Large intestine (tissue), 3 donors: ENCODE measurements around the gene VAV1. TPM values are rescaled to one million over a fixed set of nuclear protein-coding genes. Genes with fewer than 3 reads are reported as not detected.
"Not testable (repeated sequence)": the region's sequence is repeated elsewhere in the genome, so short reads cannot be mapped to it uniquely, and the experiment has no call there.

Experiments
- DNase-seq, 2 donors: peaks; one replicate each; pipeline versions ENCODE4 v3.0.0 to v3.0.0-alpha.2; 2013
- H3K27ac ChIP-seq: one replicate; pipeline ENCODE4 v1.5.1; 2013; ENCODE audit warnings: low read length
- H3K27me3 ChIP-seq: 2 replicates; pipeline ENCODE4 v1.6.1; 2013; ENCODE audit warnings: low read length; ENCODE audit not compliant: control insufficient read depth, insufficient read depth
- H3K36me3 ChIP-seq: 2 replicates; pipeline ENCODE4 v1.6.1; 2013; ENCODE audit warnings: low read length; ENCODE audit not compliant: control insufficient read depth, insufficient read depth
- H3K4me1 ChIP-seq: one replicate; pipeline ENCODE4 v1.6.1; 2013; ENCODE audit warnings: low read length; ENCODE audit not compliant: control insufficient read depth, insufficient read depth
- H3K4me3 ChIP-seq: one replicate; pipeline ENCODE4 v1.5.1; 2013; ENCODE audit warnings: low read length
- H3K9me3 ChIP-seq: one replicate; pipeline ENCODE4 v1.6.1; 2013; ENCODE audit warnings: mild to moderate bottlenecking, low read depth, low read length, moderate library complexity; ENCODE audit not compliant: control insufficient read depth
- WGBS: methylation state at CpG from one replicate; pipeline ENCODE4 v1.1.5; 2013; ENCODE audit warnings: low lambda C conversion rate; ENCODE audit not compliant: insufficient coverage; 5-methylcytosine and 5-hydroxymethylcytosine counted together
- polyA plus RNA-seq: library from polyadenylated mRNA; unstranded; fragments of 120-200 nt; gene quantifications from one replicate; pipeline ENCODE4 v1.2.1, GENCODE V29; 2013

Gene VAV1
- polyA plus RNA-seq, 1 donor: 3.2 TPM

DNA sequence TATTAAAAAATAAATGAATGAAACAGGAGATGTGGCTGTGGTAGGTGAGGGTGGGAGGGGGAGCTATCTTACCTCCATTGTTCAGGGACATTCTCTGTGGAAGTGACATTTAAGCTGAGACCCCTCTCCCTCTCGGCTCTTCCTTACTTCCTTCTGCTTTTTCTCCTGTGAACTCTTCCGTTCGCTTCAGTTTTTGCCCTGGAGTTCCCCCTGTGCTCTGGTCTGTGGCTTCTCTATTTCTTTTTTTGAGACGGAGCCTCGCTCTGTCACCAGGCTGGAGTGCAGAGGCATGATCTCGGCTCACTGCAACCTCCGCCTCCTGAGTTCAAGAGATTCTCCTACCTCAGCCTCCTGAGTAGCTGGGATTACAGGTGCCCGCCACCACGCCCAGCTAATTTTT is 58.6 kb downstream of the VAV1 start:
- not testable (repeated sequence) for DNase-seq, H3K27ac ChIP-seq, H3K4me1 ChIP-seq, H3K4me3 ChIP-seq, H3K36me3 ChIP-seq, H3K9me3 ChIP-seq, H3K27me3 ChIP-seq
- WGBS: 100% methylated on average over 1 of the region's 9 CpGs

DNA sequence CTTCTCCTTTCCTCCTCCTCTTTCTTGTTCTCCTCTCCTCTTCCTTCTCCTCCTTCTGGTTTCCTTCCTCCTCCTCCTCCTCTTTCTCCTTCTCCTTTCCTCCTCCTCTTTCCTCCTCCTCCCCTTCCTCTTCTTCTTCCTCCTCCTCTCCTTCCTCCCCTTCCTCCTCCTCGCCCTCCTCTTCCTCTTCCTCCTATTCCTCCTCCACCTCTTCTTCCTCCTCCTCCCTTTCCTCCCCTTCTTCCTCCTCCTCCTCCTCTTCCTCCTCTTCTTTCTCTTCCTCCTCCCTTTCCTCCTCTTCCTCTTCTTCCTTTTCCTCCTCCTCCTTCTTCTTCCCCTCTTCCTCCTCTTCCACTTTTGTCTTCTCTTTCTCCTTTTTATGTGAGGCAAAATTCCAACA is 59.9 kb downstream of the VAV1 start:
- WGBS: 100% methylated on average over 1 of the region's 1 CpG
- no peaks in the 10 kb centered on the region for H3K36me3 ChIP-seq
- H3K9me3 ChIP-seq: no peaks in the 10 kb centered on the region
- H3K27me3 ChIP-seq: no peaks in the 10 kb centered on the region
- H3K4me3 ChIP-seq: no peak overlapping the region
- H3K4me1 ChIP-seq: no peaks in the 10 kb centered on the region
- H3K27ac ChIP-seq: no peak overlapping the region
- no peak for DNase-seq

DNA sequence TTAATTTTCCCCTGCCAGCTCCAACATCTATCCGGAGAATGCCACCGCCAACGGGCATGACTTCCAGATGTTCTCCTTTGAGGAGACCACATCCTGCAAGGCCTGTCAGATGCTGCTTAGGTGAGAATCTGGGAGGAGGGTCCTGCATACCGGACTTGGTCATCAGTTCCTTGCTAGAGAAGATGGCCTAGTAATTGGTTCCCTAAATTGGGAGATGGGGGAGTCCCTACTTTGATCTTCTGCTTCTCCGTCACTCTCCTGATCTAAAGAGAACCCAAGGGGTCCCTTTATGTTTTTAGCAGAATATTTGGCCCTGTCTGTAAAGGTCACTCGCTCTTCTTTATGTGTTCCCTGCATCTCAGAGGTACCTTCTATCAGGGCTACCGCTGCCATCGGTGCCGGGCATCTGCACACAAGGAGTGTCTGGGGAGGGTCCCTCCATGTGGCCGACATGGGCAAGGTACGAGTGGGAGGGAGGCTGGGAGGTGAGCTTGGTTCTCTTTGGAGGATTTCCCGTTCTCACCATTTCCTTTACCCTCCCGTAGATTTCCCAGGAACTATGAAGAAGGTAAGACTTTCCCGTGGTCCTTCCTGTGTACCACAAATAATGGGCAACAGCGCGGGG is 60.8 kb downstream of the VAV1 start:
- H3K4me3 ChIP-seq: no peak overlapping the region
- WGBS: no CpG with 5 or more reads among the region's 16 CpGs
- H3K27ac ChIP-seq: no peak overlapping the region
- no peak for DNase-seq
- H3K36me3 ChIP-seq: no peaks in the 10 kb centered on the region
- H3K9me3 ChIP-seq: no peaks in the 10 kb centered on the region
- no peaks in the 10 kb centered on the region for H3K27me3 ChIP-seq
- no peaks in the 10 kb centered on the region for H3K4me1 ChIP-seq

DNA sequence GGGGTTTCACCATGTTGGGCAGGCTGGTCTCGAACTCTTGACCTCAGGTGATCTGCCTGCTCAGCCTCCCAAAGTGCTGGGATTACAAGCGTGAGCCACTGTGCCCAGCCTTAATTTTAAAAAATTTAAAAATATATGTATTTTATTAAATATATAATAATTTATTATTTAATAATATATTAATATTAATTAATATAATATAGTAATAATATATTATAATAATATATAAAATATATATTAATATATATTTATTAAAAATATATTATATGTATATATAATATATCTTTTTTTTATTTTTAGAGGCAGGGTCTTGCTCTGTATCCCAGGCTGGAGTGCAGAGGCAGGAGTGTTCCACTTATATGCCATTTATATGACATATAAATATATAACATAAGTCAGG is 61.9 kb downstream of the VAV1 start:
- no peaks in the 10 kb centered on the region for H3K27me3 ChIP-seq
- no peaks in the 10 kb centered on the region for H3K9me3 ChIP-seq
- H3K4me1 ChIP-seq: no peaks in the 10 kb centered on the region
- no peak for DNase-seq
- no peaks in the 10 kb centered on the region for H3K36me3 ChIP-seq
- no peak overlapping the region for H3K27ac ChIP-seq
- no CpG with 5 or more reads among the region's 2 CpGs for WGBS
- no peak overlapping the region for H3K4me3 ChIP-seq

DNA sequence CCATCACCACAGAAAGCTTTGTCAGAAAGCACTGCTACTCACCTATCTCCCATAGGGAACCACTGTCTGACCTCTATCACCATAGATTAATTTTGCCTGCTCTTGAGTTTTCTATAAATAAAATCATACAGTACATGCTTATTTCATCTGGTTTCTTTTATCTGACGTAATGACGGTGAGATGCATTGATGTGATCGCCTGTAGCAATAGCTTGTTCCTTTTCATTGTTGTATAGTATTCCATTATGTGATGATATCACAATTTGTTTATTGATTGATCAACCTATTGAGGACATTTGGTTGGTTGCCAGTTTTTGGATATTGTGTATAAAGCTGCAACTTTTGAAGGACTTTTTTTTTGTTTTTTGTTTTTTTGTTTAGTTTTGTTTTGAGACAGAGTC is 63.0 kb downstream of the VAV1 start:
- Histone ChIP-seq H3K4me3 (no peak overlapping the region), H3K36me3 (no peaks in the 10 kb centered on the region), H3K27ac (no peak overlapping the region), H3K27me3 (no peaks in the 10 kb centered on the region), H3K4me1 (no peaks in the 10 kb centered on the region), H3K9me3 (no peaks in the 10 kb centered on the region)
- DNase-seq: no peak
- WGBS: no CpG with 5 or more reads among the region's 3 CpGs

DNA sequence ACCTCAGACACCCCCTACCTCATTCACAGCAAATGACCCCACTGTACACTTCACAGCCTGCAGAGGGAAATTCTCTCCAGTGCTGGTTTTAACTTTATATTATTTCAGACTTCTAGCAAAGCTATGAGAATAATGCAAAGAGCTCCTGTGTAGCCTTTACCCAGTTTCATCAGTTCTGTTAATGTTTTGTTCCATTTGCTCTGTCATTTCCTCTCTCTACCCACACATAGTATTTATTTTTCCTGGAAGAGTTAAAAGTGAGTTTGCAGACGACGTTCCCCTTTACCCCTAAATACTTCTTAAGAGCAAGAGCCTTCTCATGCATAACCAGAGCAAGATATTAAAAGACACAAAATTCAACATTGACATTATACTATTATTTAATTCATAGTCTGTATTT is 65.0 kb downstream of the VAV1 start:
- H3K27me3 ChIP-seq: no peaks in the 10 kb centered on the region
- no peaks in the 10 kb centered on the region for H3K4me1 ChIP-seq
- no peaks in the 10 kb centered on the region for H3K36me3 ChIP-seq
- no peak overlapping the region for H3K4me3 ChIP-seq
- WGBS: no CpG with 5 or more reads among the region's 2 CpGs
- H3K27ac ChIP-seq: no peak overlapping the region
- no peak for DNase-seq
- no peaks in the 10 kb centered on the region for H3K9me3 ChIP-seq

DNA sequence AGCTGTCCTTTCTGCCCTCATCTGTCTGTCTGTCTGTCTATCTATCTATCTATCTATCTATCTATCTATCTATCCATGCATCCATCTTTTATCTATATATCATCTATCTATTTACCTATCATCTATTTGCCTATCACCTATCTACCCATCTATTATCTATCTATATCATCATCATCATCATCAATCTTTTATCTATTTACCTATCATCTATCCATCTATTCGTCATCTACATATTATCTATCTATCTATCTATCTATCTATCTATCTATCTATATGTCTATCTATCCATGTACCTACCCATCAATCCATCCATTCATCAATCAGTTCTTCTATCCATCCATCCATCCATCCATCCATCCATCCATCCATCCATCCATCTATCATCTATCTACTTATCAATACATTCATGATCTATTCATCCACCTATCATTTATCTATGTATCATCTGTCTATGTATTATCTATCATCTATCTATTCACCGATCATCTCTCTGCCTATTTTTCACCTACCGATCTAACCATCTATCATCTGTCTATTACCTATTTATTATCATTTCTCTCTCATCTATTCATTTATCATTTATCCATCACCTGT is 65.7 kb downstream of the VAV1 start:
- WGBS: 93% methylated on average over 3 of the region's 3 CpGs

DNA sequence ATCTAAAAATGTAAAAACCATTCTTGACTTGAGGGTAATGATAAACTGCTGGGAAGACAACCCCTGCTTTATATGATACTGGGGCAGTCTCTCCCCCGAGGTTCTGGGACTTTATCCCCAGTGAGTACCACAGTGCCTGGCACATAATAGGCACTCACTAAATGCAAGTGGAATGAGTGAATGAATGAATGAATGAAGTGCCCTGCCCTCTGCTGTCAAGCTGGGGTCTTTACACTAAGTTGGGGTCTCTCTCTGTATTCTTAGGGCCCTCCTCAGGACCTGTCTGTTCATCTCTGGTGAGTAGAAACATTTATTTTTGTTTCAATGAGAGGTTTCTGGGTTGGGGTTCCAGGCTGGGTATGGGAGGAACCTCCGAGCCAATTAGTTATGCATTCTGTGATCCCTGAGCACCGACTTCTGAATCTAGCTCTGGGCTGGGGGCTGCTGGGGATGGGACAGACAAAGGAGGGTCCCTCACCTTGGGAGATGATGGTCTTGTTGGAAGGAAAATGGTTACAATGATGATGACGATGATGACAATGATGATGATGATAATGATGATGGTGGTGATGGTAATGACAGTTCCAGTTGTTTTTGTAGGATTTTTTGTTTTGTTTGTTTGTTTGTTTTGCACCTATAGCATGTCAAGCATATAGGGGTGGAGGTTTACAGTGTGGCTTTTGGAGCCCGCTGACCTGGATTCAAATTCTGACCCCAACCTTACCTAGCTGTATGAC is 70.5 kb downstream of the VAV1 start:
- no CpG with 5 or more reads among the region's 5 CpGs for WGBS
- Histone ChIP-seq H3K36me3 (no peaks in the 10 kb centered on the region), H3K27ac (no peak overlapping the region), H3K4me3 (no peak overlapping the region), H3K9me3 (no peaks in the 10 kb centered on the region), H3K27me3 (no peaks in the 10 kb centered on the region), H3K4me1 (no peaks in the 10 kb centered on the region)
- no peak for DNase-seq

More for the DNA sequence above, 65.7 kb downstream of the VAV1 start:
- Histone ChIP-seq H3K36me3 (no peaks in the 10 kb centered on the region), H3K9me3 (no peaks in the 10 kb centered on the region), H3K27me3 (no peaks in the 10 kb centered on the region), H3K4me1 (no peaks in the 10 kb centered on the region), H3K4me3 (no peak overlapping the region), H3K27ac (no peak overlapping the region)
- DNase-seq: no peak

DNA sequence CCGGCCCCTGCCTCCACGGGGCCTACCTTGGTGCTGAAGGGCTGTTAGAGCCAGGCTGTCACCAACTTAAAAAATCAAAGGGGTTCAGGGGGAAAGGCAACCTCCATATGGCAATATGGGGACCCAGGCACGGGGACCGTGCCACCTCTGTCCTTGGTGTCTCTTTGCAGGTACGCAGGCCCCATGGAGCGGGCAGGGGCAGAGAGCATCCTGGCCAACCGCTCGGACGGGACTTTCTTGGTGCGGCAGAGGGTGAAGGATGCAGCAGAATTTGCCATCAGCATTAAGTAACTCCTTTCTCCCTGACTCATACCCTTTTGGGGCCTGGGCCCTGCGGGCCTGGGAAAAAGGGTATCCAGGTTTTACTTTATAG is 75.3 kb downstream of the VAV1 start:
- no peaks in the 10 kb centered on the region for H3K36me3 ChIP-seq

DNA sequence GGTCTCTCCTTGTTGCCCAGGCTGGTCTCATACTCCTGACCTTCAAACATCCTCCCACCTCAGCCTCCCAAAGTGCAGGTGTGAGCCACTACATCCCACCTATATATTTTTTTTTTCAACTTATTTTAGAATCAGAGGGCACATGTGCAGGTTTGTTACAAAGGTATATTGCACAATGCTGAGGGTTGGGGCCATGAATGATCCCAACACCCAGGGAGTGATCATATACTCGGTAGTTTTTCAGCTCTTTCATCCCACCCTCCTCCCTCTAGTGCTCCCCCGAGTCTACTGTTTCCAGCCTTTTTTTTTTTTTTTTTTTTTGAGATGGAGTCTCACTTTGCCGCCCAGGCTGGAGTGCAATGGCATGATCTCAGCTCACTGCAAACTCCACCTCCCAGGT is 76.5 kb downstream of the VAV1 start:
- DNase-seq: no peak
- no peaks in the 10 kb centered on the region for H3K36me3 ChIP-seq
- H3K27ac ChIP-seq: no peak overlapping the region
- H3K4me1 ChIP-seq: no peaks in the 10 kb centered on the region
- no peak overlapping the region for H3K4me3 ChIP-seq
- no CpG with 5 or more reads among the region's 3 CpGs for WGBS
- H3K9me3 ChIP-seq: no peaks in the 10 kb centered on the region
- no peaks in the 10 kb centered on the region for H3K27me3 ChIP-seq

More for the DNA sequence above, 75.3 kb downstream of the VAV1 start:
- Histone ChIP-seq H3K9me3 (no peaks in the 10 kb centered on the region), H3K27me3 (no peaks in the 10 kb centered on the region), H3K4me1 (no peaks in the 10 kb centered on the region), H3K4me3 (no peak overlapping the region), H3K27ac (no peak overlapping the region)
- no CpG with 5 or more reads among the region's 11 CpGs for WGBS
- DNase-seq: no peak
